Caco-2 (cell line): Measurements from ENCODE around the gene GTF2H2. TPM values are rescaled to one million over a fixed set of nuclear protein-coding genes. Genes with fewer than 3 reads are reported as not detected.
"Not testable (repeated sequence)": the region's sequence is repeated elsewhere in the genome, so short reads cannot be mapped to it uniquely, and the experiment has no call there.

ENCODE experiments used
- BruUV-seq: library from RNA; stranded (reverse); fragments of 400-500 nt; replicated peaks from 2 replicates; lab custom pipeline; 2021; lab: Mats Ljungman, UMichigan
- CTCF ChIA-PET: fragments of 300-600 bp; sonication (Branson Sonifier 250); formaldehyde crosslinking; loops from one replicate; lab custom pipeline; 2022; ENCODE audit warnings: antibody characterized with exemption; lab: Charles Lee
- POLR2A ChIA-PET: fragments of 300-600 bp; sonication (Branson Sonifier 250); formaldehyde crosslinking; loops from one replicate; lab custom pipeline; 2022; ENCODE audit warnings: antibody characterized with exemption; lab: Charles Lee
- DNase-seq, 2 experiments: peaks; one replicate each; pipeline versions ENCODE4 v3.0.0 to v3.0.0-alpha.2; 2020 to 2022
- H3K27me3 ChIP-seq: replicated peaks from 2 replicates; pipeline ENCODE4 v1.6.0; 2011; ENCODE audit warnings: low read length; ENCODE audit not compliant: control insufficient read depth, insufficient read depth
- H3K36me3 ChIP-seq: 2 replicates; pipeline ENCODE4 v1.5.1; 2011; ENCODE audit warnings: low read length; ENCODE audit not compliant: control insufficient read depth, insufficient read depth
- H3K4me1 ChIP-seq: fragments of 250-450 bp; sonication (Bioruptor Pico); 2 replicates; pipeline ENCODE4 v1.5.1; 2020; ENCODE audit warnings: mild to moderate bottlenecking
- H3K4me3 ChIP-seq: 2 replicates; pipeline ENCODE4 v1.5.1; 2011; ENCODE audit warnings: low read depth, mild to moderate bottlenecking, control low read depth, low read length
- H3K9me3 ChIP-seq: fragments of 250-450 bp; sonication (Bioruptor Pico); 2 replicates; pipeline ENCODE4 v1.5.1; 2020; ENCODE audit warnings: mild to moderate bottlenecking, moderate library complexity
- H3K27ac Mint-ChIP-seq: one replicate; pipeline ENCODE4 v1.8.0; 2022; ENCODE audit warnings: mixed read lengths; ENCODE audit not compliant: unreplicated experiment
- H3K27me3 Mint-ChIP-seq: one replicate; pipeline ENCODE4 v1.8.0; 2022; ENCODE audit warnings: mixed read lengths; ENCODE audit not compliant: insufficient read depth, unreplicated experiment
- H3K36me3 Mint-ChIP-seq: one replicate; pipeline ENCODE4 v1.8.0; 2022; ENCODE audit warnings: mild to moderate bottlenecking, mixed read lengths; ENCODE audit not compliant: insufficient read depth, unreplicated experiment
- H3K4me1 Mint-ChIP-seq: one replicate; pipeline ENCODE4 v1.8.0; 2022; ENCODE audit warnings: low read depth, mixed read lengths; ENCODE audit not compliant: unreplicated experiment
- H3K4me3 Mint-ChIP-seq: one replicate; pipeline ENCODE4 v1.8.0; 2022; ENCODE audit warnings: mild to moderate bottlenecking, moderate library complexity, mixed read lengths; ENCODE audit not compliant: unreplicated experiment
- H3K9me3 Mint-ChIP-seq: one replicate; pipeline ENCODE4 v1.8.0; 2022; ENCODE audit warnings: mixed read lengths; ENCODE audit not compliant: unreplicated experiment
- CTCF ChIP-seq, 2 experiments: fragments of 200-600 bp in 1 of 2; IDR thresholded peaks; 1 replicate in 1 of 2; 2 replicates in 1 of 2; pipeline versions ENCODE4 v1.5.1 to v1.8.0; 2011 to 2022; ENCODE audit warnings: antibody characterized with exemption in 1 of 2, control low read depth in 1 of 2, inconsistent platforms in 1 of 2, low read depth in 1 of 2, low read length in 1 of 2, mild to moderate bottlenecking in 1 of 2, moderate library complexity in 1 of 2; ENCODE audit not compliant: insufficient read depth in 1 of 2, severe bottlenecking in 1 of 2, unreplicated experiment in 1 of 2
- intact Hi-C: fragments of 100-400 bp; cut with micrococcal nuclease; formaldehyde crosslinking; loops from one replicate; pipeline ENCODE4 v1.10.0; 2022; ENCODE audit not compliant: unreplicated experiment
- total RNA-seq: library from RNA; stranded (reverse); gene quantifications from 2 replicates; pipeline ENCODE4 v1.2.3, GENCODE V29; 2022

Gene GTF2H2
- total RNA-seq, 1 experiment from 2014 or later: 70.0 TPM

- TF ChIP-seq CTCF (IDR thresholded peaks at IDR 0.05; ENCODE audit: insufficient read depth in 1 of 2, low read depth in 1 of 2, low read length in 1 of 2, severe bottlenecking in 1 of 2, unreplicated experiment in 1 of 2): no peak
- Histone ChIP-seq H3K4me3 (no peak overlapping the region), H3K27me3 (no peaks in the 10 kb centered on the region), H3K9me3 (no peaks in the 10 kb centered on the region), H3K4me1 (peaks cover 6% of the 10 kb centered on the region), H3K36me3 (no peaks in the 10 kb centered on the region)
- ChIA-PET POLR2A (no interaction called here), CTCF (no interaction called here)
- Mint-ChIP-seq H3K27ac (no peak overlapping the region), H3K4me3 (no peak overlapping the region), H3K4me1 (no peaks in the 10 kb centered on the region), H3K36me3 (no peaks in the 10 kb centered on the region), H3K27me3 (no peaks in the 10 kb centered on the region), H3K9me3 (no peaks in the 10 kb centered on the region)
- no peak for DNase-seq
- no TSS peak for BruUV-seq
- intact Hi-C loops: no loop called here
Observed at GRCh38 chr5:71014176-71014575, 53.3 kb downstream of the GTF2H2 start.

GRCh38 chr5:71013575-71013974, 53.9 kb downstream of the GTF2H2 start:
- peaks cover 6% of the 10 kb centered on the region for H3K4me1 ChIP-seq
- H3K9me3 ChIP-seq: no peaks in the 10 kb centered on the region
- CTCF ChIA-PET: no interaction called here
- Mint-ChIP-seq H3K4me3 (no peak overlapping the region), H3K36me3 (no peaks in the 10 kb centered on the region), H3K9me3 (no peaks in the 10 kb centered on the region), H3K4me1 (no peaks in the 10 kb centered on the region), H3K27me3 (no peaks in the 10 kb centered on the region), H3K27ac (no peak overlapping the region)
- intact Hi-C loops: no loop called here
- BruUV-seq: no TSS peak
- H3K27me3 ChIP-seq: no peaks in the 10 kb centered on the region
- DNase-seq: peak; percentile 17 to 37
- H3K36me3 ChIP-seq: no peaks in the 10 kb centered on the region
- no peak overlapping the region for H3K4me3 ChIP-seq
- POLR2A ChIA-PET: no interaction called here
- no peak for TF ChIP-seq CTCF (IDR thresholded peaks at IDR 0.05; ENCODE audit: insufficient read depth in 1 of 2, low read depth in 1 of 2, low read length in 1 of 2, severe bottlenecking in 1 of 2, unreplicated experiment in 1 of 2)

- H3K4me1 Mint-ChIP-seq: no peaks in the 10 kb centered on the region
- no peak overlapping the region for H3K4me3 ChIP-seq
- intact Hi-C loops: no loop called here
- H3K27me3 ChIP-seq: no peaks in the 10 kb centered on the region
- H3K4me3 Mint-ChIP-seq: no peak overlapping the region
- POLR2A ChIA-PET: interaction anchor here (0.5 kb wide), 1 partner anchor 584 kb away, joined by 7 read pairs; no protein-coding TSS in a partner anchor
- H3K4me1 ChIP-seq: peaks cover 6% of the 10 kb centered on the region
- no peaks in the 10 kb centered on the region for H3K36me3 Mint-ChIP-seq
- H3K27ac Mint-ChIP-seq: no peak overlapping the region
- H3K36me3 ChIP-seq: no peaks in the 10 kb centered on the region
- H3K27me3 Mint-ChIP-seq: no peaks in the 10 kb centered on the region
- CTCF ChIA-PET: no interaction called here
- TF ChIP-seq CTCF (IDR thresholded peaks at IDR 0.05; ENCODE audit: insufficient read depth in 1 of 2, low read depth in 1 of 2, low read length in 1 of 2, severe bottlenecking in 1 of 2, unreplicated experiment in 1 of 2): no peak
- no peaks in the 10 kb centered on the region for H3K9me3 Mint-ChIP-seq
- BruUV-seq: no TSS peak
- DNase-seq: no peak
- no peaks in the 10 kb centered on the region for H3K9me3 ChIP-seq
Observed at GRCh38 chr5:71011194-71011792, 56.2 kb downstream of the GTF2H2 start.

GRCh38 chr5:71006983-71007382, 60.5 kb downstream of the GTF2H2 start:
- POLR2A ChIA-PET, H3K27me3 Mint-ChIP-seq, H3K27me3 ChIP-seq, H3K9me3 Mint-ChIP-seq, H3K36me3 Mint-ChIP-seq, H3K36me3 ChIP-seq, DNase-seq, CTCF ChIA-PET, H3K4me1 Mint-ChIP-seq, H3K4me3 Mint-ChIP-seq, intact Hi-C loops, H3K27ac Mint-ChIP-seq, H3K4me1 ChIP-seq, H3K9me3 ChIP-seq, H3K4me3 ChIP-seq, BruUV-seq: not testable (repeated sequence)
